ENCODE results near the gene XXYLT1. TPM values are rescaled to one million over a fixed set of nuclear protein-coding genes. Genes with fewer than 3 reads are reported as not detected.

The XXYLT1 gene
- total RNA-seq, 1 donor from 2014 or later = 93.1 TPM

DNA sequence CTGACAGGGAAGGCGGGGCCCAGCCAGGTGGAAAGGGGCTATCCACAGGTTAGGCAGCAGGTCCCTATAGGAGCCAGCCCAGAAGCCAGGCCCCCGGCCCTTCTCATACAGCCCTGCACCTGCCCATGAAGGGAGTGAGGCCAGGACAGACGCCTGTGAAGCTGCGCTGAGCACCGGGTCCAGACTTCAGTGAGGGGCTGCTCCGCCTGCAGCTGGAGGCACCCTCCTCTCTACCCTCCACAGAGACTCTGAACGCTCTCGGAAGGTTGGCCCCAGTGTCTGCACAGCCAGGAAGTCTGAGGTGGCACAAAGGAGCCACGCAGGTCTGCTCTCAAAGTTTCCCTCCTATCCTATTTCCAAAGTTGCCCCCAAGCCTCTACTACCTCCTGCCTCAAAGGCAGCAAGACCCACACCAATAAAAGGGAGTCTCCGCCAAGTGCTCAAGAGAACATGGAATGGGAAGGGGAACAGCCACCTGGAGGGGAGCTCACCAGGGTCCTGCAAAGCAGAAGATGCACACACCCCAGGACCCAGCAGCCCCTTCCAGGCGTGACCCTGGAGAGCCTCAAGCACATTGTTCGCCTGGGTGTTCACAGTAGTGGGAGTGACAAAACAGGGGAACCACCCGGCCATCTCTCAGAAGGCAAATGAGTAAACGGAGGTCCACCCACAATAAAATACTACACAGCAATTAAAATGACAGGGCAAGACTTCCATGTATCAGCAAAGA, 19.5 kb downstream of the XXYLT1 start:
- no peak for DNase-seq (ENCODE audit: extremely low read depth, low read depth, low spot score)

DNA sequence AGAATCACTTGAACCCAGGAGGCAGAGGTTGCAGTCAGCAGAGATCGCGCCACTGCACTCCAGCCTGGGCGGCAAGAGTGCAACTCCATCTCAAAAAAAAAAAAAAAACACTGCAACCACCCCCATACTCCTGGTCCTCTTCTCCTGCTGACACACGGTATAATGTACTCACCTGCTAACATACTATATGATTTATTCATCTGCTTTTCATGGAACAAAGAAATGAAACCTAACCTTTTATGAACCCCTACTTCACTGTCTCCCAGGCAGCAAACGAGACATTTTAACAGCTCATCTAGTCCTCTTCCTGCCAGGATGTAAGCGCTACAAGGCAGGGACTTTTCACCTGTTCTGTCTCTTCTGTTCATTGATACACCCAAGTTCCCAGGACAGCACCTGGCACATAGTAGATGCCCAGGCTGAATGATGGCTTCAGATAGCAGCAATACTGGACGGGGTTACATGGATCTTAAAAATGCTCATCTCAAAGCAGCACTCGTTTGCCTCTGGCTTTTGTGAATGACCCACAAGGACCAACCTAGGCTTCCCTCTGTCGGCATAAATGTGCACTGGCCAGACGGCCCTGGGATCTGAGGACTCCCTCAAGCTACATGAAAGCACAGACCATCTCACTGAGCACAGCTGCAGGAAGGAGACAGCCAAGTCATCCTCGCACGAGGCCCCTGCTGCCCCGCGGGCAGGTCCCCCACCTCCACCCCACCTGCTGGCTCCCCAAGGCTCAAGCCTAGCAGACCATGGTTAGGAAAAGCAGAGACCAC, 20.3 kb downstream of the XXYLT1 start:
- DNase-seq (ENCODE audit: extremely low read depth, low read depth, low spot score) = no peak

DNA sequence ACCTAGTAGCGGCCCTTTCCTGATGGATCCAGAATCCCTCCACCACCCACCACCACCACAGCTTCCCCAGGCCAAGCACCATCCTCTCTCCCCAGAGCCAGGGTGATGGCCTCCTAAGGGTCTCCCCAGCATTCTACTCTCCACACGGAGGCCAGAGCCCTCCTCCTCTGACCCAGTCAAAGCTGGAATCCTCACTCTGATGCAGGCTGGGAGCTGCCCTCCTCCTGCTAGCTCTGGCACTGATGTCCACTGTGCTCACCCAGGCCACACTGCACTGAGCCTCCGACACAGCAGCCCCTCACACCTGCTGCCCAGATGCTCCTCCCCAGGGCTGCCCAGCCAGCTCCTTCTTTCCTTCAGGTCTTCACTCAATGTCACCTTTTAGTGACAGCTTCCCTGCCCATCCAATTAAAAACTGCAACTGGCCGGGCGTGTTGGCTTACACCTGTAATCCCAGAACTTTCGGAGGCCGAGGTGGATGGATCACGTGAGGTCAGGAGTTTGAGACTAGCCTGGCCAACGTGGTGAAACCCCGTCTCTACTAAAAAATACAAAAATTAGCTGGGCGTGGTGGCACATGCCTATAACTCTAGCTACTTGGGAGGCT, 21.0 kb downstream of the XXYLT1 start:
- no peak for DNase-seq (ENCODE audit: extremely low read depth, low read depth, low spot score)

DNA sequence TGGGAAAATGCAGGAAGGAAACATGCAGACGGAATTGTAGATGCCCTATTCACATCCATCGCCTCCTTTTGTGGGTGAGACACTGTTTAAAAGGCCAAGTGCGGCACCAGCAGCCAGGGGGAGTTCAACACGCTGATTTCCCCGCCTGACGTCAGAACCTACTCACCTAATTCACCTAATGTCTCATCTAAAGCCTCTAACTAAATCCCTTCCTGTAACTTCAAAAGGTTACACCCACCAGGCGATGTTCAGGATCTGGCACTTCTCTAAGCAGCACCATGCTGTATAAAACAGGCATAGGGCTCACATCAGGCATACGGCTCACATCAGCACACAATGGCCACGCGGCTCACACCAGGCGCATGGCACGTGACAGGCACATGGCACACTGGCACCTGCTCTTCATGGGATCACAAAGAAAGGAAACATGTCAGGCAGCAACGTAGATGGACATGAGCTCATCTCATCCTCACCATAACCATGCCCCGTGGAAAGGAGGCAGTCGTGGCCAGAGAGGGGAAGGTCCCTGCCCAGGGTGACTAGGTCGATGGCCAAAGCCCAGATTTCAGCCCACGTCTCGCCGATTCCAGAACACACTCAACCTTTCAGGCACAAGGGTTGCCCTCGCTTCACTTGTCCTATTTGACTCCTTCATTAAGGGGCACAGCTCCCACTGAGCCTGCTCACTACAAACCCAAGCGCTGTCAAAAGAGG, 21.7 kb downstream of the XXYLT1 start:
- DNase-seq (ENCODE audit: extremely low read depth, low read depth, low spot score) = no peak

DNA sequence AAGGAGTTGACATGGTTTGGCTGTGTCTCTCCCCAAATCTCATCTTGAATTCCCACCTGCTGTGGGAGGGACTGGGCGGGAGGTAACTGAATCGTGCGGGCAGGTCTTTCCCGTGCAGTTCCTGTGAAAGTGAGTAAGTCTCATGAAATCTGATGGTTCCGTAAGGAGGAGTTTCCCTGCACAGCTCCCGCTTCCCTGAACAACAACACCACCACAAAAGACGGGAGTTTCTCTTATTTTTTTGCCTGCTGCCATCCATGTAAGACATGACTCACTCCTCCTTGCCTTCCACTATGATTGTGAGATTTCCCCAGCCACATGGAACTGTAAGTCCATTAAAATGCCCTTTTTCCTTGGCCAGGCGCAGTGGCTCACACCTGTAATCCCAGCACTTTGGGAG, 22.7 kb downstream of the XXYLT1 start:
- DNase-seq (ENCODE audit: extremely low read depth, low read depth, low spot score) = no peak

GRCh38 chr3:195247863-195248189, 23.1 kb downstream of the XXYLT1 start:
- DNase-seq (ENCODE audit: extremely low read depth, low read depth, low spot score) = no peak

- DNase-seq (ENCODE audit: extremely low read depth, low read depth, low spot score) = no peak
Measured at GRCh38 chr3:195247086-195247862, 23.7 kb downstream of the XXYLT1 start.

DNA sequence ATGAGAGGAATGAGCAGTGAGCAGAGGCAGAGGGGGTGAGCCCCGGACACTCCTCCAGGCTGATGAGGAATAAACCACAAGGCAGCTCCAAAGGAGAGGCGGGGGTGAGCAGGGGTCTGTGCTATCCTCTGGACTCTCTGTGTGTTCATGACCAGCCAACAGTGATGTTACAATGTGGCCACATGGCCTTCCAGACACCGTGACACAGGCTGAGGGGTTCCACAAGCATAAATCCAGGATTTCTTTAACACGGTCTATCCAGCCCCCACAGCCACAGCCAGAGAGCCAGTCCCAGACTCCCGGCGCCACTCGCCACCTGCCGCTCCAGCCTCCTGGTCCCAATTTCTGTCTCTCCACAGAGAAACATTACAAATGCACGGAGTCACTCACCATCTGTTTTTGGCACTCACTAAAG, 24.4 kb downstream of the XXYLT1 start:
- DNase-seq (ENCODE audit: extremely low read depth, low read depth, low spot score) = no peak

DNA sequence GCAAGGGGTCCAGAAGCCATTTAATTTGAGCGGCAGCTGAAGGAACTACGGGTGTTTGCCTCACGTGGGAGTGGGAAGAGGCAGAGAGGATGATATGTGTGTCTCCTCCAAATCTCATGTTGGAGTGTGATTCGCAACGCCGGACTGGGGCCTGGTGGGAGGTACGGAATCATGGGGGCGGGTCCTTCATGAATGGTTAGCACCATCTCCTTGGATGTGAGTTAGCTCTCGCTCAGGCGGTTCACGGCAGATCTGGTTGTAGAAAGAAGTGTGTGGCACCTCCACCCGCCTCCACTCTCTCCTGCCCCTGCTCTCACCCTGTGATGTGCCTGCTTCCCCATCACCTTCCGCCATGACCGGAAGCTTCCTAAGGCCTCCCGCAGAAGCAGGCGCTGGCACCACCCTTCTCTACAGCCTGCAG, 25.4 kb downstream of the XXYLT1 start:
- DNase-seq (ENCODE audit: extremely low read depth, low read depth, low spot score) = no peak

DNA sequence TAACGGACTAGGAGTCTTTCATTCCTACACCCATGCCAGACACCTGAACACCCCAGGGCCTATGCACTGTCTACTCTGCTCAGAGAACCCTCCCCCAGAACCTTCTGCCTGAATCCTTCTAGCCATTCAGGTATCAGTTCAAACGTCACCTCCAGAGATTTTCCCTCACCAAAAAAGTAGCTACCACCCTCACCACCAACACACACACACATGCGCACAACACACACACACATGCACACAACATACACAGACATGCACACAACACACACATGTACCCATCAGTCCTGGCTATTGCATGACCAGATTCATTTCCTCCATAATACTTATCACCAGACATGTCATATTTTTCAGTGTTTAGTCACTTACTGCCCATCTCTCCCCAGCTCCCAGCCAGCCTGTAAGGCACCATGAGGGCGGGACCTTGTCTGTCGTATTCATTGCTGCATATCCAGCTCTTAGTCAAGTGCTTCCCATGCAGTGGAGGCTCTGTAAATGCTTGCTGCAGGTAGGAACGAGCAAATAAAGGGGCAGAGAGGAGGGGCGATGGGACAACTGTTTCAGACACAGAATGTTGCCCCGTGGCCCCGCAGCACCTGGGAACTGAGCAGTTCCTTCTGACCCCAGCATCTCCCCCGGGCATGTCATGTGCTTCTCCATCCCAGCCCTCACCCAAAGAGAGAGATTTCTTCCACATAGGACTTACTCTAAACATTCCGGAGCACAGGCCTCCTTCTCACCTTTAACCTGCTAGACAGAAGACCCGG, 29.2 kb downstream of the XXYLT1 start:
- DNase-seq (ENCODE audit: extremely low read depth, low read depth, low spot score) = no peak

DNA sequence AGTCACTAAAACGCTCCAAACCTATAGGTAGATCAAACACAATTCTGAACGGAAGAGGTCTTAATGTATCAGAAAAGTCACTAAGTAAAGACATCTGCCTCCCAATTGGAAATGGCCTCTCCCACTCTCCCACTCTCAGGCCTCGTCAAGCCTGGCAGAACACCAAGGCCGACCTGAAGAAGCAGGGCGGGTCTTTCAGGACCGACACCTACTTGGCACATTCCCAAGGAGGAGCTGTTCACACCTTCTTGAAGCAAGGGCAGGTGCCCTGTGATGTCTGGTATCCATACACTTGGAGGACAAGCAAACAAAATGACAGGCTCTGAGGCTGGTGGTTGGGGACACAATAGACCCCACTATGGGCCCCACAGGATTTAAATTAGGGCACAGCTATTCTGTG, 30.0 kb downstream of the XXYLT1 start:
- no peak for DNase-seq (ENCODE audit: extremely low read depth, low read depth, low spot score)

- DNase-seq (ENCODE audit: extremely low read depth, low read depth, low spot score) = no peak
Measured at GRCh38 chr3:195240171-195240701, 30.7 kb downstream of the XXYLT1 start.

DNA sequence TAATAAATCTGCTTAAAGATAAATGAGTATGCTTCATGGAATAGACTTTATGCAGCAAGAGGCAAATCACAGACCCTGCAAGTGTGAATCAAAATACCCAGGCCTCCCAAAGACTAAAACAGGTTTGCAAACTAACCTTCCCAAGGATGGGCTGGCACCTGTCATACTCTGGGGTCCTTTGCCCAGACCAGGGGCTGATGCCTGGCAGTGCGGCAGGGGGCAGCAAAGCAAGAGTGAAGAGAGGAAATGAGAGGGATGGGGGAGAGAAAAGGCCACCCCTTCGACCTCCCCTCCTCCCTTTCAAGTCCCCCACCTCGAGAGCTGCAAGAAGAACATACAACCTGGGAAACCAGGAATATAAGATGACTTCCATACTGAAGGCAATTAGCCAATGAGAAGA, 31.8 kb downstream of the XXYLT1 start:
- DNase-seq (ENCODE audit: extremely low read depth, low read depth, low spot score) = no peak

DNA sequence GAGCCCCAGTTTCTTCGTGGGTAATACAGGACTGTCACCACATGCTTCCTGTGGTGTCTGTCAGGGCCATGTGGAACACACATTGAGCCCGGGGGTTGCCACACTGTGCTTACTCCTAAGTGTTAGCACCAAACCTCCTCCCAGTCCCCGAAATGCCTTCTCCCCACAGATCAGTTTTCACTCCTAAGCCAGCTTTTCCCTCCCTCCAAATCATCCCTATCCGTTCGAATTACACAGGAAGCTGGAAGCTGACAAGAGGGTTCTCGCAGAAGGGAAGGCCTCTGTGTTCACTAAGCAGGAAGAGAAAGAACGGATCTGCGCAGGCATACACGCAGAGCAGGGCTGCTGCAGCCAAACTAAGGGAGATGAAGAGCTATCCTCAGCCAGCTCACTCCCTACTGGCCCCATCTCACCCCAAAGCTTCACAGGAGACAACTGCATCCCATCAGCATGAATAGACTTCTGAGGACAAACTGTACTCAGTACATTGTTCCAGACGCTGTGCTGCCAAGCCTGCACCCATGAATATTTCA, 32.3 kb downstream of the XXYLT1 start:
- no peak for DNase-seq (ENCODE audit: extremely low read depth, low read depth, low spot score)

DNA sequence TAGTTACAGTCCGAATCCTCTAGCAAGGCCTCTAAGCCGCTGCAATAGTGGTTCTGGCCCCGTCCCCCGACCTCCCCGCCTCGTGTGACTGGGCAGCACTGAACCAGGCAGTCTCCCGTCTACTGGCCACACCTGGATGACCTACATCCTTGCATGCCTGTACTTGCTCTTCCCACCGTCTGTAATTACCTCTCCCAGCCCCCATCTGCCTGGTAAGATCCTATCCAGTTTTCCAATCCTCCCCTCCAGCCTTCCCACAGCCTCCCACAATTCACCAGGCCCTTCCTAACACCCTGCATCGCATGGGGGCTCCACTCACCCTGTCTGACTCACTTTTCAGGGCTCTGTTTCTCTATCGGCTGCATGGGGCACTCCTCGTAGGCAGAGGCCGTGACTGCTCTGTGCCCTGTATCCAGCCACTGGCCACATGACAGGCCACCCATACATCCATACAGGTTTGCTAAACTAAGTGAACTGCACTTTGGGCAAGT, 32.8 kb downstream of the XXYLT1 start:
- no peak for DNase-seq (ENCODE audit: extremely low read depth, low read depth, low spot score)

GRCh38 chr3:195236801-195237570, 34.0 kb downstream of the XXYLT1 start:
- no peak for DNase-seq (ENCODE audit: extremely low read depth, low read depth, low spot score)

- no peak for DNase-seq (ENCODE audit: extremely low read depth, low read depth, low spot score)
Measured at GRCh38 chr3:195236076-195236798, 34.7 kb downstream of the XXYLT1 start.

DNA sequence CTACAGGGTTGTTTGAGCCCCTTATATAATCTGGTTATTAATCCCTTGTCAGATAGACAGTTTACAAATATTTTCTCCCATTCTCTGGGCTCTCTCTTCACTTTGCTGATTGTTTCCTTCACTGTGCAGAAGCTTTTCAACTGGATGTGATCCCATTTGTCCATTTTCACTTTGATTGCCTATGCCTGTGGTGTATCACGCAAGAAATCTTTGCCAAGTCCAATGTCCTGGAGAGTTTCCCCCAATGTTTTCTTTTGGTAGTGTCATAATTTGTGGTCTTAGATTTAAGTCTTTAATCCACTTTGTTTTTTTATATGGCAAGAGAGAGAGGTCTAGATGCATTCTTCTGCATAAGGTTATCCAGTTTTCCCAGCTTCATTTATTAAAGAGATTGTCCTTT, 40.7 kb downstream of the XXYLT1 start:
- no peak for DNase-seq (ENCODE audit: extremely low read depth, low read depth, low spot score)
